ENCODE results near the gene TLE6. TPM values are rescaled to one million over a fixed set of nuclear protein-coding genes. Genes with fewer than 3 reads are reported as not detected.

TLE6 gene
- total and polyA plus RNA-seq, 2 of the 13 experiments (the other 11 are each of a cell fraction or from before 2014, with no cell fraction given), result 0.24 to 5.5 TPM

DNA sequence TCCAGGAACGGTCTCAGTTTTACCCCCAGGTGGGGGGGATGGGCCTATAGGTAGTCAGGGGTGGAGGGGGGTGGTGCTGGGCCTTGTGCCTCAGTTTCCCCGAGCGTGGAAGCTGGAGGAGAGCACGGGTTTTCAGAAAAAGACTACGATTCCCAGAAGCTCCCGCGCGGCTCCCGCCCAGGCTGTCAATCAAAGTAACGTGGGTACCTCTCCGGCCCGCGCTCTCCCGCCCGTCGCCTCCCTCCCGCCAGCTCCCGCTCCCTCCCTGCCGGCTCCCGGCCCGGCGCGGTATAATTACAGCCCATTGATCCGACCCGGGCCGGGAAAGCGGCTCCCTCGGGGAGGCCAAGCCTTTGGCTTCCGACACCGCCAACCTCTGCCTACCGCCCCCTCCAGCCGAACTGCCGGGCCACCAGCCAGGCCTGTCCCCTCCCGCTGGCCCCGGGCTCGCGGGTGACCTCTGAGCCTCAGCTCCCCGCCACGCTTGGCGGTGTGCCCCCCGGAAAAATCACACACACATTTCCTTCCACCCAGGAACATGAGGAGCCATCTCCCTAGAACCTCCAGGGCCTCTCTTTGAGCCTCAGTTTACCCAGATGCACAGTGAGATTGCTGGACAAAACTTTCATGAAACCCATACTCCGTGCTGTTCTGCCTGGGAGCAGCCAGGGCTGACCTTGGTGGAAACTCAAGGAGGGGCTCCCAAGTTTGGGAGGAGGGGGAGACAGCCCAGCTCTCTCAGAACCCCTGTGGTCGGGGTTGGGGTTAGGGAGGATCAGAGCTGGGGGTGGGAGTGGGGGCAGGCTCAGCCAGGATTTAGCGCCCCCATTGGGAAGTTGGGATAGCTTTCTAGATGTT lies 59.0 kb downstream of the TLE6 start (continued):
- TF ChIP-seq STAT5B (CRISPR knock-in tag; IDR thresholded peaks at IDR 0.05) (no peak), MAFF (IDR thresholded peaks at IDR 0.05; ENCODE audit: low read depth, low read length) (no peak), ZBTB8A (CRISPR knock-in tag; IDR thresholded peaks at IDR 0.05; ENCODE audit: borderline replicate concordance, low read depth) (no peak), ZMYM3 (CRISPR knock-in tag; IDR thresholded peaks at IDR 0.05) (0 out of 2 replicates have a peak, but pooled peaks have one; percentile 41), ZNF557 (CRISPR knock-in tag; IDR thresholded peaks at IDR 0.05) (no peak), ZNF329 (CRISPR knock-in tag; IDR thresholded peaks at IDR 0.05; ENCODE audit: low read depth) (no peak), ZNF713 (CRISPR knock-in tag; IDR thresholded peaks at IDR 0.05) (no peak), MXD4 (CRISPR knock-in tag; IDR thresholded peaks at IDR 0.05) (0 out of 2 replicates have a peak, but pooled peaks have one; percentile 44), CBFB (CRISPR knock-in tag; IDR thresholded peaks at IDR 0.05) (no peak), CEBPB (IDR thresholded peaks at IDR 0.05; ENCODE audit: borderline replicate concordance, low read depth, low read length) (no peak), PAF1 (CRISPR knock-in tag; IDR thresholded peaks at IDR 0.05) (no peak)
- TF ChIP-seq, protein P1, sequence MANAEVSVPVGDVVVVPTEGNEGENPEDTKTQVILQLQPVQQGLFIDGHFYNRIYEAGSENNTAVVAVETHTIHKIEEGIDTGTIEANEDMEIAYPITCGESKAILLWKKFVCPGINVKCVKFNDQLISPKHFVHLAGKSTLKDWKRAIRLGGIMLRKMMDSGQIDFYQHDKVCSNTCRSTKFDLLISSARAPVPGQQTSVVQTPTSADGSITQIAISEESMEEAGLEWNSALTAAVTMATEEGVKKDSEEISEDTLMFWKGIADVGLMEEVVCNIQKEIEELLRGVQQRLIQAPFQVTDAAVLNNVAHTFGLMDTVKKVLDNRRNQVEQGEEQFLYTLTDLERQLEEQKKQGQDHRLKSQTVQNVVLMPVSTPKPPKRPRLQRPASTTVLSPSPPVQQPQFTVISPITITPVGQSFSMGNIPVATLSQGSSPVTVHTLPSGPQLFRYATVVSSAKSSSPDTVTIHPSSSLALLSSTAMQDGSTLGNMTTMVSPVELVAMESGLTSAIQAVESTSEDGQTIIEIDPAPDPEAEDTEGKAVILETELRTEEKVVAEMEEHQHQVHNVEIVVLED (CRISPR knock-in tag; IDR thresholded peaks at IDR 0.05; ENCODE audit: borderline replicate concordance), result no peak
- TF ChIP-seq, protein P2, sequence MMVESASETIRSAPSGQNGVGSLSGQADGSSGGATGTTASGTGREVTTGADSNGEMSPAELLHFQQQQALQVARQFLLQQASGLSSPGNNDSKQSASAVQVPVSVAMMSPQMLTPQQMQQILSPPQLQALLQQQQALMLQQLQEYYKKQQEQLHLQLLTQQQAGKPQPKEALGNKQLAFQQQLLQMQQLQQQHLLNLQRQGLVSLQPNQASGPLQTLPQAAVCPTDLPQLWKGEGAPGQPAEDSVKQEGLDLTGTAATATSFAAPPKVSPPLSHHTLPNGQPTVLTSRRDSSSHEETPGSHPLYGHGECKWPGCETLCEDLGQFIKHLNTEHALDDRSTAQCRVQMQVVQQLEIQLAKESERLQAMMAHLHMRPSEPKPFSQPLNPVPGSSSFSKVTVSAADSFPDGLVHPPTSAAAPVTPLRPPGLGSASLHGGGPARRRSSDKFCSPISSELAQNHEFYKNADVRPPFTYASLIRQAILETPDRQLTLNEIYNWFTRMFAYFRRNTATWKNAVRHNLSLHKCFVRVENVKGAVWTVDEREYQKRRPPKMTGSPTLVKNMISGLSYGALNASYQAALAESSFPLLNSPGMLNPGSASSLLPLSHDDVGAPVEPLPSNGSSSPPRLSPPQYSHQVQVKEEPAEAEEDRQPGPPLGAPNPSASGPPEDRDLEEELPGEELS (CRISPR knock-in tag; IDR thresholded peaks at IDR 0.05), result peak; percentile 48; the same call in 1 of the 2 replicates
- TF ChIP-seq, protein P3, sequence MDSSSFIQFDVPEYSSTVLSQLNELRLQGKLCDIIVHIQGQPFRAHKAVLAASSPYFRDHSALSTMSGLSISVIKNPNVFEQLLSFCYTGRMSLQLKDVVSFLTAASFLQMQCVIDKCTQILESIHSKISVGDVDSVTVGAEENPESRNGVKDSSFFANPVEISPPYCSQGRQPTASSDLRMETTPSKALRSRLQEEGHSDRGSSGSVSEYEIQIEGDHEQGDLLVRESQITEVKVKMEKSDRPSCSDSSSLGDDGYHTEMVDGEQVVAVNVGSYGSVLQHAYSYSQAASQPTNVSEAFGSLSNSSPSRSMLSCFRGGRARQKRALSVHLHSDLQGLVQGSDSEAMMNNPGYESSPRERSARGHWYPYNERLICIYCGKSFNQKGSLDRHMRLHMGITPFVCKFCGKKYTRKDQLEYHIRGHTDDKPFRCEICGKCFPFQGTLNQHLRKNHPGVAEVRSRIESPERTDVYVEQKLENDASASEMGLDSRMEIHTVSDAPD (CRISPR knock-in tag; IDR thresholded peaks at IDR 0.05), result no peak; the same call in 1 of the 2 replicates
- TF ChIP-seq, protein P4, sequence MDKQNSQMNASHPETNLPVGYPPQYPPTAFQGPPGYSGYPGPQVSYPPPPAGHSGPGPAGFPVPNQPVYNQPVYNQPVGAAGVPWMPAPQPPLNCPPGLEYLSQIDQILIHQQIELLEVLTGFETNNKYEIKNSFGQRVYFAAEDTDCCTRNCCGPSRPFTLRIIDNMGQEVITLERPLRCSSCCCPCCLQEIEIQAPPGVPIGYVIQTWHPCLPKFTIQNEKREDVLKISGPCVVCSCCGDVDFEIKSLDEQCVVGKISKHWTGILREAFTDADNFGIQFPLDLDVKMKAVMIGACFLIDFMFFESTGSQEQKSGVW (CRISPR knock-in tag; IDR thresholded peaks at IDR 0.05; ENCODE audit: borderline replicate concordance), result no peak
- TF ChIP-seq, protein P5, sequence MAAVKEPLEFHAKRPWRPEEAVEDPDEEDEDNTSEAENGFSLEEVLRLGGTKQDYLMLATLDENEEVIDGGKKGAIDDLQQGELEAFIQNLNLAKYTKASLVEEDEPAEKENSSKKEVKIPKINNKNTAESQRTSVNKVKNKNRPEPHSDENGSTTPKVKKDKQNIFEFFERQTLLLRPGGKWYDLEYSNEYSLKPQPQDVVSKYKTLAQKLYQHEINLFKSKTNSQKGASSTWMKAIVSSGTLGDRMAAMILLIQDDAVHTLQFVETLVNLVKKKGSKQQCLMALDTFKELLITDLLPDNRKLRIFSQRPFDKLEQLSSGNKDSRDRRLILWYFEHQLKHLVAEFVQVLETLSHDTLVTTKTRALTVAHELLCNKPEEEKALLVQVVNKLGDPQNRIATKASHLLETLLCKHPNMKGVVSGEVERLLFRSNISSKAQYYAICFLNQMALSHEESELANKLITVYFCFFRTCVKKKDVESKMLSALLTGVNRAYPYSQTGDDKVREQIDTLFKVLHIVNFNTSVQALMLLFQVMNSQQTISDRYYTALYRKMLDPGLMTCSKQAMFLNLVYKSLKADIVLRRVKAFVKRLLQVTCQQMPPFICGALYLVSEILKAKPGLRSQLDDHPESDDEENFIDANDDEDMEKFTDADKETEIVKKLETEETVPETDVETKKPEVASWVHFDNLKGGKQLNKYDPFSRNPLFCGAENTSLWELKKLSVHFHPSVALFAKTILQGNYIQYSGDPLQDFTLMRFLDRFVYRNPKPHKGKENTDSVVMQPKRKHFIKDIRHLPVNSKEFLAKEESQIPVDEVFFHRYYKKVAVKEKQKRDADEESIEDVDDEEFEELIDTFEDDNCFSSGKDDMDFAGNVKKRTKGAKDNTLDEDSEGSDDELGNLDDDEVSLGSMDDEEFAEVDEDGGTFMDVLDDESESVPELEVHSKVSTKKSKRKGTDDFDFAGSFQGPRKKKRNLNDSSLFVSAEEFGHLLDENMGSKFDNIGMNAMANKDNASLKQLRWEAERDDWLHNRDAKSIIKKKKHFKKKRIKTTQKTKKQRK (IDR thresholded peaks at IDR 0.05; ENCODE audit: low read length), result no peak
- TF ChIP-seq, protein P6, sequence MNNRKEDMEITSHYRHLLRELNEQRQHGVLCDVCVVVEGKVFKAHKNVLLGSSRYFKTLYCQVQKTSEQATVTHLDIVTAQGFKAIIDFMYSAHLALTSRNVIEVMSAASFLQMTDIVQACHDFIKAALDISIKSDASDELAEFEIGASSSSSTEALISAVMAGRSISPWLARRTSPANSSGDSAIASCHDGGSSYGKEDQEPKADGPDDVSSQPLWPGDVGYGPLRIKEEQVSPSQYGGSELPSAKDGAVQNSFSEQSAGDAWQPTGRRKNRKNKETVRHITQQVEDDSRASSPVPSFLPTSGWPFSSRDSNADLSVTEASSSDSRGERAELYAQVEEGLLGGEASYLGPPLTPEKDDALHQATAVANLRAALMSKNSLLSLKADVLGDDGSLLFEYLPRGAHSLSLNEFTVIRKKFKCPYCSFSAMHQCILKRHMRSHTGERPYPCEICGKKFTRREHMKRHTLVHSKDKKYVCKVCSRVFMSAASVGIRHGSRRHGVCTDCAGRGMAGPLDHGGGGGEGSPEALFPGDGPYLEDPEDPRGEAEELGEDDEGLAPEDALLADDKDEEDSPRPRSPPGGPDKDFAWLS (CRISPR knock-in tag; IDR thresholded peaks at IDR 0.05; ENCODE audit: borderline replicate concordance), result no peak

Measured in HepG2 (cell line).